ENCODE results near the gene TBX6.

DNA sequence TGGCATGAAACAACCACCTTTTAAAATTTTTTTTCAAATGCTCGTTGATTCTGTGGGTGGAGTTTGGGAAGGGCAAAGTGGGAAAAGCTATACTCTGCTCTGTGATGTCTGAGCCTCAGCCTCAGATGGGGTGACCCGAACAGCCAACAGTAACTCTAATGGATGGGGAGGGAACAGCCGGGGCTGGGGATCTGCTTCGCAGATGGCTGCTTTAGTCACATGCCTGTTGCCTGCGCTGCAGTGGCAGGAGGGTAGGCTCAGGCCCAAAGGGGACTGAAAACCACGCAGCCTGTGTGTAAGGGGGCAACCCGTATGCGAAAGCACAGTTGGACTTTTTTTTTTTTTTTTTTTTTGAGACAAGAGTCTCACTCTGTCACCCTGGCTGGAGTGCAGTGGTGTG lies 46.2 kb upstream of the TBX6 start:
- TF ChIP-seq, protein P1, sequence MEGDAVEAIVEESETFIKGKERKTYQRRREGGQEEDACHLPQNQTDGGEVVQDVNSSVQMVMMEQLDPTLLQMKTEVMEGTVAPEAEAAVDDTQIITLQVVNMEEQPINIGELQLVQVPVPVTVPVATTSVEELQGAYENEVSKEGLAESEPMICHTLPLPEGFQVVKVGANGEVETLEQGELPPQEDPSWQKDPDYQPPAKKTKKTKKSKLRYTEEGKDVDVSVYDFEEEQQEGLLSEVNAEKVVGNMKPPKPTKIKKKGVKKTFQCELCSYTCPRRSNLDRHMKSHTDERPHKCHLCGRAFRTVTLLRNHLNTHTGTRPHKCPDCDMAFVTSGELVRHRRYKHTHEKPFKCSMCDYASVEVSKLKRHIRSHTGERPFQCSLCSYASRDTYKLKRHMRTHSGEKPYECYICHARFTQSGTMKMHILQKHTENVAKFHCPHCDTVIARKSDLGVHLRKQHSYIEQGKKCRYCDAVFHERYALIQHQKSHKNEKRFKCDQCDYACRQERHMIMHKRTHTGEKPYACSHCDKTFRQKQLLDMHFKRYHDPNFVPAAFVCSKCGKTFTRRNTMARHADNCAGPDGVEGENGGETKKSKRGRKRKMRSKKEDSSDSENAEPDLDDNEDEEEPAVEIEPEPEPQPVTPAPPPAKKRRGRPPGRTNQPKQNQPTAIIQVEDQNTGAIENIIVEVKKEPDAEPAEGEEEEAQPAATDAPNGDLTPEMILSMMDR (conservative IDR thresholded peaks at IDR 0.05; ENCODE audit: low read depth, low read length): no peak
- TF ChIP-seq EZH2 (IDR thresholded peaks at IDR 0.05; ENCODE audit: borderline replicate concordance, low read depth, low read length, poor library complexity, severe bottlenecking): no peak

Measured in A673 (cell line).